ENCODE results near the gene CCDC192.

Gene CCDC192

GRCh38 chr5:127916885-127917573 is 213.8 kb downstream of the CCDC192 start:
- DNase-seq (ENCODE audit: low read depth in 1 of 2, low spot score in 1 of 2) = no peak

DNA sequence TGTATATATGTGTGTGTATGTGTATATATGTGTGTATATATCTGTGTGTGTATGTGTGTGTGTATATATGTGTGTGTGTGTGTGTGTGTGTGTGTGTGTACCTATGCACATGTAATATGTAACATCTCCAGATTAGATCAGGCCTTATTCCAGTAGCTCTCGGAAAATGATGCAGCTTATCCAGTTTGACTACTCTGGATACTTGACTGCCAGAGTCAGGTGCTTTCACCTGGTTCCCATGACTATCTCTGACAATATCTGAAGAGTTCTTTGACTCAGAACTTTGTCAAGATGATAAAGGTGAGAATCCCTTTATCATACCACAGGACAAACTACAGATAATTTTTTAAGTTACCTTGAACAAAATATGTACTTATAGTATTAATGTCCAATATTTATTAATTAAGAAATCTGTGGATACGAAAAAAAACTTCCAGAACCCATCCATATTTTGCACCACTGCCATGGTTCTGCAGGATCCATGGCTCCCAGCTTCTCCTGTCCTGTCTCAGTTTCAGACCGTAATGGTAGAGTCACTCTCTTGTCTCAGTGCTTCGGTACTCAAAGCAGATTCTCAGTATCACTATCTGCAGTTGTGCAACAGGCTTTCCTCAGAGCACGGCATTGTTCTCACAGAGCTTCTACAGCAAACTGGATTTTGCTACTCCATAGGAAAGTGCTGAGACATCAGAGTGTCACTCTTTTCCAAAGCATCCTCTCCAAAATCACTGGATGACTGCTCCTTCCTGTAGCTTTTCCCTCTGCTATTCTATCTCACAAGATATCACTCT is 216.0 kb downstream of the CCDC192 start:
- no peak for DNase-seq (ENCODE audit: low read depth in 1 of 2, low spot score in 1 of 2)

DNA sequence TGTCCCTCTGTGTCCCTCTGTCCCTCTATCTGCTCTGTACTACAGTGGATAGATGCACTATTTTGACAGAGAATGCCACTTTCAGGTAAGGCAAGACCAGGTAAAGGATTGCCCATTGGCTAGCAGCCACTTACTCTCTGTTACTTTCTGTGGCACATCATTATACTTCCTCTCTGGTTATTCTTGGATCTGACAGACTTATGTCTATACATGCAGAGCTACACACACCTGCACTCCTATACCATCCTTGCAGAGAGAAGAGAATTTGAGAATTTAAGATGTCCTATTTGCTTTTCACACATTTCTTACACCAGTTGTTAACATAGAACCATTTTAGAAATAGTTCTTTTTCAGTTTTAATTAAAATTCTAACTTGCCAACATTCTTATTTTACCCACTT is 216.6 kb downstream of the CCDC192 start:
- no peak for DNase-seq (ENCODE audit: low read depth in 1 of 2, low spot score in 1 of 2)

GRCh38 chr5:127920936-127921335 is 217.7 kb downstream of the CCDC192 start:
- no peak for DNase-seq (ENCODE audit: low read depth in 1 of 2, low spot score in 1 of 2)

- DNase-seq (ENCODE audit: low read depth in 1 of 2, low spot score in 1 of 2) = no peak
Measured at GRCh38 chr5:127922603-127923002, 219.4 kb downstream of the CCDC192 start.

DNA sequence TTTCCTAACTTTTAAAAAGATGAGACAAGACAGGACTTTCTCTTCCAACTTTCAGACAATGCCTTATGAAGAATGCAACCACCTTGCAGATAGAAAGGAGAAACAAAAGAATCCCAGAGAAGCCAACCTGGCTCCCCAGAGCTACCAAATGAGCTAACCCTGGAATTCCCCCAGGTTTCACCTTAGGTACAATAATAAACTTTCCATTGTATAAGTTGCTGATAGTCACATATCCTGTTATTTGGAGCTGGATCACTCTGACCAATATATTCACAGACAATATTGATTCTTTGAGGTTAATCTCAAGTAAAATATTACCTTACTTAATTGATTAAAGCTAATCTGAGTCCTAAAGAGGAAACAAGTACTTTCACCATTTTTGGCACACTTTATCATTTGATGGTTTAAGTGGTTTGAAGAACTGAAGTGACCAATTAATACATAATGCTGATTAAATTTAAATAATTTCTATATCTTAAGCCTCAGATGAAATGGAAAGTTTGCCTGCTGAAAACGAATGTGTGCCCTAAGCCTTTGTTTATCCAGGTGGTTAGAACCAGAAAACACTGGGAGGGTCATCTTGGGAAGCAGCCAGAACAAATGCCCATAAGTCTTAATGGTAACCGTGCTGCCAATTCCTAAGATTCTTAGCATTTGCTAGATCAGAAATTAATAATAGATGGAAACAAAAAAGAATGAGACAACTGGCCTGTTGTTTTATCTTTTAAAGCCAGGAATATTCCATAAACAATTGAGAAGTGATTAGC is 220.8 kb downstream of the CCDC192 start:
- no peak for DNase-seq (ENCODE audit: low read depth in 1 of 2, low spot score in 1 of 2)

DNA sequence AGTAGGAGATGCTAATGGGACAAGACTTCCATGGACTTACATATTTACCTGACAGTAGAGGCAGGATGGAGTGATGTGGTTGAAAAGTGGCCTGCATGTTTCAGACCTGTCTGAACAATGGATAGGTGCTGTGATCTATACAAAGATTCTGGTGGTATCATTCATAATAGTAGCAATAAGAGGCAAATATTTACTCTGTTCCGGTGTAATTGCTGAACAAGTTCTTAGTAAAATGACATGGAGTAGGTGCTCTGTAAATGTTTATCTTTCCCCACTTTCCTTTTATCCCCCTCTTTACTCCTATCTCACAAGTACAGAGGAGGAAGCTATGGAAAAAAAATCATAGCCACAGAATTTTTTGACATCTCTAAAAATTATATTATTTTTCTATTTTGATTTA is 221.4 kb downstream of the CCDC192 start:
- DNase-seq (ENCODE audit: low read depth in 1 of 2, low spot score in 1 of 2) = no peak

GRCh38 chr5:127925916-127926315 is 222.7 kb downstream of the CCDC192 start:
- DNase-seq (ENCODE audit: low read depth in 1 of 2, low spot score in 1 of 2) = no peak

DNA sequence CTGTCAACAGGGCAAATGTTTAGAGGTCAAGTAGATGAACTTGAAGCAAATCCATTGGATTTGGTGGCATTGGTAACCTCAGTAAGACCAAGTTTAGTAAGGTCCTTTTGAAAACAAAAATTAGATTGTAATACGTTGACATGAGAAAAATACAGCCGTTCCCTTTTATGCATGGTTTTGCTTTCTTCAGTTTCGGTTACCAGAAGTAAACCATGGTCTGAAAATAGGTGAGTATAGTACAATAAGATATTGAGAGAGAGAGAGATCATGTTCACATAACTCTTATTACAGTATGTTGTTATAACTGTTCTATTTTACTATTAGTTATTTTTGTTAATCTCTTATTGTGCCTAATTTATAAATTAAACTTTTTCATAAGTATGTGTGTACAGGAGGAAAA is 223.8 kb downstream of the CCDC192 start:
- no peak for DNase-seq (ENCODE audit: low read depth in 1 of 2, low spot score in 1 of 2)

DNA sequence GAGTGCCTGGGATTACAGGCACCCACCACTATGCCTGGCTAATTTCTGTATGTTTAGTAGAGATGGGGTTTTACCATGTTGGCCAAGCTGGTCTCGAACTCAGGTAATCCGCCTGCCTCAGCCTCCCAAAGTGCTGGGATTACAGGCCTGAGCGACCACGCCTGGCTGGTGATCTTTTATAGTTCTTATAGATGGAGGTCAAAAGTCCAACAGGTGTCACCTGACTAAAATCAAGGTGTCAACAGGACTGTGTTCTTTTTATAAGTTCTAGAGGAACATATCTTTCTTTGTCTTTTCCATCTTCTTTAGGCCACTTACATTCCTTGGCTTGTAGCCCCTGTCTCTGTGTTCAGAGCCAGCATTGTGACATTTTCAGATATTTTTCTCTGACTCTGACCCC is 224.9 kb downstream of the CCDC192 start:
- DNase-seq (ENCODE audit: low read depth in 1 of 2, low spot score in 1 of 2) = no peak

GRCh38 chr5:127930311-127930710 is 227.1 kb downstream of the CCDC192 start:
- DNase-seq (ENCODE audit: low read depth in 1 of 2, low spot score in 1 of 2) = no peak

- DNase-seq (ENCODE audit: low read depth in 1 of 2, low spot score in 1 of 2) = no peak
Measured at GRCh38 chr5:127931396-127931795, 228.2 kb downstream of the CCDC192 start.

GRCh38 chr5:127933348-127933747 is 230.2 kb downstream of the CCDC192 start:
- no peak for DNase-seq (ENCODE audit: low read depth in 1 of 2, low spot score in 1 of 2)

GRCh38 chr5:127934791-127935256 is 231.6 kb downstream of the CCDC192 start:
- DNase-seq (ENCODE audit: low read depth in 1 of 2, low spot score in 1 of 2) = no peak

DNA sequence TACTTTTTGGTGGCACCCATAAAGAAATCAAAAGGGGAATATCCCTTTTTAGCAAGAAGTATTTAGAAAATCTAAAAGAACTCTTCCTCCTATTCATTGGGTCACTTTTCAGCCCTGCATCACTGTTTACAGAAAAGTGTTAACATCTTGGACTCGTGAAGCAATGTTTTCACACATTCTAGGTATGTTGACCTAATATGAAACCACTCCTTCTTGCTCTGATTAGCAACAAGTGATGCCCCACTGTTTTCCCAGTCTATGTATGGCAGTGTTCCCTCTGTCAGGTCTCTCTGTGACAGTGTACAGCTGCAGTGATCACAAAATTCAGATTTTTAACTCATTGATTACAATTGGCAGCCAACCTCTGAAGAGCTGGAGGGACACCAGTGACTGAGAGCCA is 232.2 kb downstream of the CCDC192 start:
- DNase-seq (ENCODE audit: low read depth in 1 of 2, low spot score in 1 of 2) = no peak

- DNase-seq (ENCODE audit: low read depth in 1 of 2, low spot score in 1 of 2) = no peak
Measured at GRCh38 chr5:127936439-127936972, 233.3 kb downstream of the CCDC192 start.

GRCh38 chr5:127938746-127939145 is 235.6 kb downstream of the CCDC192 start:
- no peak for DNase-seq (ENCODE audit: low read depth in 1 of 2, low spot score in 1 of 2)

DNA sequence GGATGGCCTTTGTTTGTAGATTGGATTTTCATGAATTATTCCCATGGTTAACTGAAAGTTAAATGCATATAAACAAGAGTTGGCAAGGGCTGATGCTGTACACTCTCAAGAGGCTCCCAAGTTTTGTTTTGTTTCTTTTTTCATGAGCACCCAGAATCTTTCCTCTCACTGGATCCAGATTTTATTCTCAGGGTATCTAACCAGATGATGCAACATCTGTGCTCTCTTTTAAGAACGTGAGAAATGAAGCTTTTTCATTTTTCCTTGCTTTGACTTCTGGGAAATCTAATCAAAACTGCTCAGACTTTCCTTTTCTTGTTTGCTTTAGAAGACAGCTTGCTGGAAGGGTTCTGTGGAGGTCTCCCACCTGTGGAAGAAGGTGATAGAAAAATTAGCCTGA is 237.7 kb downstream of the CCDC192 start:
- no peak for DNase-seq (ENCODE audit: low read depth in 1 of 2, low spot score in 1 of 2)

DNA sequence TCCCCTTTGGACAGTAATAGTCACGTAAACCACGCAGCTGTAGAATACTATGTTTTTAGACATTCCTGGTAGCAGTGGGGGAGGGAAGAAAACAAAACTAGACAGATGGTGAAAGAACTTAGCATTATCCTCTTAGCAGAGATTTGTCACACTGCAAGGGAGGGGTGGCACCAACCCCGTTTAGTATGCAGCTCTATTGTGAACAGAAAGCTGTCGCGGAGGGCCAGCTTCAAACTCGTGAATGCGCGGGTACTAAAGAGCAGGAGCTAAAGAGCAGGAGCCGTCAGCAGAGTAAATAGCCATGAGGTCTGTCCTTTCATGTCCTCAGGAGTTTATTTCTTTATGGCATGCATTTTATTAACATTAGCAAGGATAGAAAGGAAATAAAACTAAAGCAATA is 238.5 kb downstream of the CCDC192 start:
- DNase-seq (ENCODE audit: low read depth in 1 of 2, low spot score in 1 of 2) = no peak

DNA sequence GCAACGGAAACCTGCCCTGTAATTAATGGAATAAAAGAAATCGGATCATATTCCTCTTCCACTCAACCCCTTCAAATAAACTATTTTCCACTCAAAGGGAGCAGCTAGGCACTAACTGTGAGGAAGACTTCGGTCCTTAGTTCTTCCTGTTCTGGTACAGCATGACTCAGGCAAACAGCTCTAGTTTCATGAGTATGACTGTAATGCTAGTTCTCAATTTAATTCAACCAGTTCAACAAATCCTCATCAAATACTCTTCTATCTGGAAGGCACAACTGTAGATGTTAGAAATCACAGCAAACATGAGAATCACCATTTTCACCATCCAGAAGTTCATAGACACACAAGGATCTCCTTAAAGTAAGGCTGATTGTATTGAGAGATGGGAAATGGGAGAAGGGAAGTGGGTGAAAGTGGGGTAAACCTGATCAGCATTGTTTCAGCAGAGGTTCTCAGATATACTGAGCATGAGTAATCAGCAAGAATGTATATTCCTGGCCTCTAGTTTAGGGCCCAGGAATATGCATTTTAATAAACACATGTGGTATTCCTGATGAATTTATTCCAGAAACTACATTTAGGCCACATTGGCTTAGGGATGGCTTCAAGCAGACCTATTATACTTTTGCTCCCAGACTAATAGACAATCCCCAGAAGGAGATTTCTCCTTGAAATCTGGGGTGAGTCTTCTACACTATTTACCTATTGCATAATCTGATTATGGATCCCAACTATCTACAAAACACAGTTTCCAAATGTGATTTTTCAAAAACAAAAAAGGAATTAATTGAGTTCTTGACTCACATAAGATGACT is 239.3 kb downstream of the CCDC192 start:
- DNase-seq (ENCODE audit: low read depth in 1 of 2, low spot score in 1 of 2) = no peak

DNA sequence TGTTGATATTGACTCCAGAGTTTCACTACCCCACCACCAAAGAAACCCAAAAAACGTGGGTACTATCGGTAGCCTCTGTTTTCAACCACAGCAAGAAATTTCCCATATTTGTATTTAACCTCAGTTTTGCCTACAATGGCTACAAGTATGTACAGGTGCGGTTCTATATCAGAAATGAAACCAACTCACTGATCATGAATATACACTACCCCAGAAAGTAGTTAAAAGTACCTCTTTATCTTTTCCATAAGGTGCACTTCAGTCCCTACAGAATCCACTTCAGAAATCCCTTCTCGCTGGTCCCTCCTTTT is 239.8 kb downstream of the CCDC192 start:
- no peak for DNase-seq (ENCODE audit: low read depth in 1 of 2, low spot score in 1 of 2)
